H1 (cell line): Measurements from ENCODE around the gene CCDC197. TPM values are rescaled to one million over a fixed set of nuclear protein-coding genes. Genes with fewer than 3 reads are reported as not detected.

Source experiments
- EGR1 ChIP-seq: IDR thresholded peaks from 2 replicates; pipeline ENCODE4 v1.6.1; 2011; ENCODE audit warnings: low read depth, low read length, borderline replicate concordance
- KDM4A ChIP-seq: IDR thresholded peaks from one replicate; pipeline ENCODE4 v1.7.1; 2012; ENCODE audit warnings: low read depth, mild to moderate bottlenecking, moderate library complexity, low read length, inconsistent platforms; ENCODE audit not compliant: severe bottlenecking
- MAX ChIP-seq: IDR thresholded peaks from 2 replicates; pipeline ENCODE4 v1.6.1; 2012; ENCODE audit warnings: inconsistent platforms
- SUZ12 ChIP-seq: fragments of 200-600 bp; sonication (generic); IDR thresholded peaks from 2 replicates; pipeline ENCODE4 v1.6.1; 2012; ENCODE audit warnings: mild to moderate bottlenecking, inconsistent platforms, low read length, moderate library complexity, mixed read lengths
- polyA plus RNA-seq, 7 experiments: library from polyadenylated mRNA; depleted of rRNA in 3 of 7; stranded (reverse) in 5 of 7; unstranded in 2 of 7; fragments of >200 nt in 5 of 7; fragments of 200-250 nt in 2 of 7; gene quantifications; 1 replicate in 5 of 7; 2 replicates in 1 of 7; 4 replicates in 1 of 7; pipeline versions ENCODE4 v1.2.1 to v1.2.3, GENCODE V29; 2011 to 2013; ENCODE audit warnings: missing spikeins in 2 of 7, mixed read lengths in 2 of 7
- total RNA-seq: library from RNA; stranded (reverse); fragmentation: NEBNext Ultra II Directional; extraction: Animal tissue kit (Norgen Biotek cat#: 25700); gene quantifications from 2 replicates; pipeline ENCODE4 v1.2.1, GENCODE V29; 2021

Gene CCDC197
- total and polyA plus RNA-seq, 2 of the 8 experiments (the other 6 are each of a cell fraction or from before 2014, with no cell fraction given) = not detected

GRCh38 chr14:93954516-93954830 lies 42.6 kb upstream of the CCDC197 start (continued):
- no peak for TF ChIP-seq MAX
- TF ChIP-seq SUZ12 = no peak
- no peak for TF ChIP-seq EGR1
- TF ChIP-seq KDM4A = no peak
